Panc1 (cell line): ENCODE data around the gene HOXA10. TPM values are rescaled to one million over a fixed set of nuclear protein-coding genes. Genes with fewer than 3 reads are reported as not detected.

Experiments used
- ATAC-seq: fragments of 200-7000 bp; cut with Tn5 transposase; 2 replicates; pipeline ENCODE4 v1.9.1; 2020; ENCODE audit warnings: mild to moderate bottlenecking, moderate library complexity
- BruUV-seq: library from RNA; stranded (reverse); fragments of 400-500 nt; replicated peaks from 2 replicates; lab custom pipeline; 2021; lab: Mats Ljungman, UMichigan
- CTCF ChIA-PET: fragments of 300-600 bp; sonication (Branson Sonifier 250); formaldehyde crosslinking; loops from one replicate; lab custom pipeline; 2022; ENCODE audit warnings: antibody characterized with exemption; lab: Charles Lee
- POLR2A ChIA-PET: fragments of 300-600 bp; sonication (Branson Sonifier 250); formaldehyde crosslinking; loops from one replicate; lab custom pipeline; 2022; ENCODE audit warnings: antibody characterized with exemption; lab: Charles Lee
- DNase-seq: peaks from one replicate; pipeline ENCODE4 v3.0.0-alpha.2; 2010; ENCODE audit warnings: low read depth, low spot score
- H3K27ac ChIP-seq: 2 replicates; pipeline ENCODE4 v1.5.1; 2011; ENCODE audit warnings: mild to moderate bottlenecking, low read length, inconsistent platforms
- H3K27me3 ChIP-seq: fragments of 200-500 bp; sonication (Bioruptor generic); 2 replicates; pipeline ENCODE4 v1.6.0; 2014; ENCODE audit warnings: low read length, inconsistent platforms; ENCODE audit not compliant: control insufficient read depth, insufficient read depth
- H3K36me3 ChIP-seq: fragments of 200-500 bp; sonication (Bioruptor generic); 2 replicates; pipeline ENCODE4 v1.5.1; 2014; ENCODE audit warnings: inconsistent platforms, mild to moderate bottlenecking, low read length, moderate library complexity; ENCODE audit not compliant: control insufficient read depth, insufficient read depth
- H3K4me1 ChIP-seq: 2 replicates; pipeline ENCODE4 v1.5.1; 2011; ENCODE audit warnings: inconsistent platforms, mild to moderate bottlenecking, low read length, moderate library complexity; ENCODE audit not compliant: control insufficient read depth, insufficient read depth
- H3K4me3 ChIP-seq, 2 experiments: 2 replicates each; pipeline ENCODE4 v1.5.1; 2011 to 2012; ENCODE audit warnings: low read depth in 2 of 2, low read length in 2 of 2, mild to moderate bottlenecking in 2 of 2, inconsistent platforms in 1 of 2, moderate library complexity in 1 of 2
- H3K9me3 ChIP-seq: fragments of 200-500 bp; sonication (Bioruptor generic); 2 replicates; pipeline ENCODE4 v1.5.1; 2014; ENCODE audit warnings: low read depth, mild to moderate bottlenecking, inconsistent platforms, low read length, moderate library complexity; ENCODE audit not compliant: control insufficient read depth, insufficient read depth
- CTCF ChIP-seq: fragments of 450-650 bp; IDR thresholded peaks from 2 replicates; pipeline ENCODE4 v1.5.1; 2017; ENCODE audit warnings: mild to moderate bottlenecking
- POLR2AphosphoS5 ChIP-seq: IDR thresholded peaks from 2 replicates; pipeline ENCODE4 v1.6.1; 2012; ENCODE audit warnings: mild to moderate bottlenecking, low read depth, low read length, moderate library complexity
- REST ChIP-seq, 2 experiments: IDR thresholded peaks; 2 replicates each; pipeline ENCODE4 v1.6.1; 2011 to 2012; ENCODE audit warnings: low read depth in 2 of 2, control low read depth in 1 of 2, low read length in 1 of 2, mild to moderate bottlenecking in 1 of 2, moderate library complexity in 1 of 2; ENCODE audit not compliant: insufficient read depth in 1 of 2
- SIN3A ChIP-seq: IDR thresholded peaks from 2 replicates; pipeline ENCODE4 v1.6.1; 2012; ENCODE audit warnings: low read depth, mild to moderate bottlenecking, low read length, moderate library complexity, borderline replicate concordance; ENCODE audit not compliant: insufficient read depth
- TCF7L2 ChIP-seq: IDR thresholded peaks from 2 replicates; pipeline ENCODE4 v1.6.1; 2011; ENCODE audit warnings: mild to moderate bottlenecking, low read depth, low read length, inconsistent platforms
- in situ Hi-C: cut with HindIII; loops from 2 replicates; pipeline ENCODE4 v1.10.0; 2016; ENCODE audit warnings: low sequenced_read_pairs, low pct_unique_long_range_greater_than_20kb
- intact Hi-C: fragments of 100-400 bp; cut with micrococcal nuclease; formaldehyde crosslinking; loops from one replicate; pipeline ENCODE4 v1.10.0; 2022; ENCODE audit not compliant: unreplicated experiment
- total RNA-seq: library from RNA; stranded (reverse); gene quantifications from one replicate; pipeline ENCODE4 v1.2.1, GENCODE V29; 2021; ENCODE audit not compliant: unreplicated experiment

Gene HOXA10
- total RNA-seq, 1 experiment from 2014 or later = 0.41 TPM

- H3K27ac ChIP-seq = peak overlapping the region; percentile 98
- ATAC-seq (no peak), DNase-seq (no peak)
- intact Hi-C loops = no loop called here
- in situ Hi-C loops = no loop called here
- no peaks in the 10 kb centered on the region for H3K27me3 ChIP-seq
- BruUV-seq = no TSS peak
- CTCF ChIA-PET = interaction anchor here (0.6 kb wide), 1 partner anchor 457 kb away, joined by 3 read pairs; no protein-coding TSS in a partner anchor
- H3K4me3 ChIP-seq = no peak overlapping the region
- H3K9me3 ChIP-seq = no peaks in the 10 kb centered on the region
- POLR2A ChIA-PET = interaction anchor here (0.6 kb wide), 1 partner anchor 221 kb away, joined by 10 read pairs; no protein-coding TSS in a partner anchor
- no peaks in the 10 kb centered on the region for H3K36me3 ChIP-seq
- no peak for TF ChIP-seq TCF7L2
- no peak for TF ChIP-seq REST (IDR thresholded peaks at IDR 0.05; ENCODE audit: insufficient read depth in 1 of 2, low read depth in 2 of 2, low read length in 1 of 2)
- TF ChIP-seq SIN3A = no peak
- no peak for TF ChIP-seq CTCF
- no peak for TF ChIP-seq POLR2AphosphoS5
- H3K4me1 ChIP-seq = peaks cover 75% of the 10 kb centered on the region
Measured at GRCh38 chr7:27132214-27132613, 41.9 kb downstream of the HOXA10 start.

- H3K4me3 ChIP-seq = no peak overlapping the region
- peaks cover 75% of the 10 kb centered on the region for H3K4me1 ChIP-seq
- no peaks in the 10 kb centered on the region for H3K9me3 ChIP-seq
- DNase-seq (no peak), ATAC-seq (no peak)
- BruUV-seq = no TSS peak
- peak overlapping the region; percentile 98 for H3K27ac ChIP-seq
- no peaks in the 10 kb centered on the region for H3K27me3 ChIP-seq
- TF ChIP-seq TCF7L2 (no peak), CTCF (no peak), POLR2AphosphoS5 (no peak), REST (IDR thresholded peaks at IDR 0.05; ENCODE audit: insufficient read depth in 1 of 2, low read depth in 2 of 2, low read length in 1 of 2) (no peak), SIN3A (no peak)
- ChIA-PET POLR2A (interaction anchor here (0.6 kb wide), 1 partner anchor 34 kb away, joined by 5 read pairs; no protein-coding TSS in a partner anchor), CTCF (interaction anchor here (0.6 kb wide), 1 partner anchor 456 kb away, joined by 3 read pairs; no protein-coding TSS in a partner anchor)
- H3K36me3 ChIP-seq = no peaks in the 10 kb centered on the region
- intact Hi-C loops = no loop called here
- in situ Hi-C loops = no loop called here
Measured at GRCh38 chr7:27131390-27131819, 42.7 kb downstream of the HOXA10 start.
